A172 (cell line): ENCODE data around the gene JPH3. TPM values are rescaled to one million over a fixed set of nuclear protein-coding genes. Genes with fewer than 3 reads are reported as not detected.
"Not testable (repeated sequence)": the region's sequence is repeated elsewhere in the genome, so short reads cannot be mapped to it uniquely, and the experiment has no call there.

Source experiments
- DNase-seq: peaks from one replicate; pipeline ENCODE4 v3.0.0-alpha.2; 2015; ENCODE audit warnings: low spot score
- total RNA-seq: library from RNA; depleted of rRNA; stranded (reverse); fragments of >200 nt; shearing (Covaris generic); gene quantifications from 2 replicates; pipeline ENCODE4 v1.2.3, GENCODE V29; 2014

Gene JPH3
- total RNA-seq, 1 experiment from 2014 or later: 9.1 TPM

- DNase-seq: no peak
Measured at GRCh38 chr16:87713451-87714229, 111.3 kb downstream of the JPH3 start.

DNA sequence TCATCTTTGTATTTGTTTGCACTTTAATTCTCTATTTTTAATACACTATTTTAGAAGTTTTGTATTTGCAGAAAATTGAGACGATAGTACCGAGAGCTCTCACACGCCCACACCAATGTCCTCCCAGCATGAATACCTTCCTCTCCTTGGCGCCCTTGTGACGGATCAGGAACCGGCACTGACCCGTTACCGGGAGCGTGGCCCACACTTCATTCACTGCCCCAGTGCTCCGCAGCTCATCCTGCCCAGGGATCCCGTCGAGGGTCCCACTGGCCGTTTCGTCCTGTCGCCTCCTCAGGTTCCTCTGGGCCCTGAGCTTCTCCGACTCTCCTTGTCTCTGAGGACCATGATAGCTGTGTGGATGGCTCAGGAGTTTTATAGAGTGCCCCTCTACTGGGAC, 112.9 kb downstream of the JPH3 start:
- no peak for DNase-seq

DNA sequence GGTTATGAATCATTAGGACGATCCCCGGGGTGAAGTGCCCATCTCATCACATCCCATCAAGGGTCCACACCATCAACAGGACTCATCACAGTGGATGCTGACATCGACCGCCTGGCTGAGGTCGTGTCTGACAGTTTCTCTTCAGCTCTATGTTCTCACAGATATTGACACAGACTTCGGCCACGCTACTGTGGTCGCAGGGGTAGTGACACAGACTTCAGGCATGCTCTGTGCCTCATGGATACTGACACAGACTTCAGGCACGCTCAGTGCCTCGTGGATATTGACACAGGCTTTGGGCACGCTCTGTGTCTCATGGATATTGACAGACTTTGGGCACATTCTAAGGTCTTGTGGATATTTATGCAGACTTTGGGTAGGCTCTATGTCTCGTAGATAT, 113.3 kb downstream of the JPH3 start:
- no peak for DNase-seq

GRCh38 chr16:87718831-87719230, 116.5 kb downstream of the JPH3 start:
- DNase-seq: not testable (repeated sequence)

DNA sequence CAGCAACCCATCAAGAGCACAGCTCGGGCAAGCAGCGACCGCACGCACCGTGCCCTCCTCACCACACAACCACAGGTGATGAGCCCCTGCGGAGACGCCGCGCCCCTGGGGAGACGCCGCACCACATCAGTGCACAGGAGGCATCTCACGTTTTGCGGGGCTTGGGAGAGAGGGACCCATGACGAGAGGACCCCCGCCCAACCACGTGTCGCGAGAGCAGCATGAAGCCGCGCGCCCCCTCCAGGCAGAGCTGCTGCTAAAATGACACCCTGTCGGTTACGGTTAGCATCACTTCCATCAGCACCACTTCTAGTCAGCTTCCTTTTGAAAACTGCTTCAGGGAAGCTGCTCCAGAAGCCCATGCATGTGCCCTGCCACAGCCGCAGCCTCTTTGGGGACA, 118.1 kb downstream of the JPH3 start:
- DNase-seq: no peak

DNA sequence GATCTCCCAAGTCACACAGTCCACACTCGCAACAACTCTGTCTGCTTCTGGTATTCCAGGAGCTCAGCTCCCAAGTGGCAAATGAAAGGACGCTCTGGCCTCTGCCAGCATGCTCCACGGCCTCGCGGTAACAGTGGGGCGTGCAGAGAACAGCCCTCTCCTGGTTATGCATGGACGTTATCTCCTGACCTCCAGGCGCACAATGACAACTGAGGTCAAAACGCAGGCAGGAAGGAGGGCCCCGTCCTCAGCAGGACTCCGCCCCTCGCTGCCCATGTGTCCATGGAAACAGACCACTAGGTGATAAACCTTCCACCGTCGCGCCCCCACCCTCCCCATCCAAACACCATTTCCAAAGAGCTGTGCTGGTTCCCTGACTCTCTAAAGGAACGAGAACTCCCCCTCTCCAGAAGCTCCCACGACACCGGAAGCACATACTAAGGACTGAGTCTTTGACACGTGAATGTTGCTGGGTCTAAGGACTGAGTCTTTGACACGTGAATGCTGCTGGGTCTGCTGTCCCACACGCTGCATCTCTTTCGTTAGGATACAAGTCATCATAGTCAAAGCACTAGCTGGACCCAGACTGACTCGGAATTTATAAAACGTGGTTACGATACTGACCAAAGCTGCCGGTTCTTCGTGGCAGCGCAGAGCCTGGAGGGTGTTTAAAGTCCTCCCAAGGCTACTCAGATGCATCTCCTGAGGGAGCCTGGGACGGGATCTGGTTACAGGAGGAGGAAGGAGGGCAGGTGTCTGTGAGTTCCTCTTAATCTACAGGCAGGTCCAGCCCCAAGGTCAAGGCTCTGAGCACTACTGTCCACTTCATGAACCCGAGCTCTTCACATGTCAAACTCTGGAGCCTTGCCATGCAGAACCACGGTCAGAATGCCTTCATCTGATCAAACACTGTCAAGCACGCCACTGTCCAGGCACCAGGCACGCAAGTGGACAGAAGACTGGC, 119.6 kb downstream of the JPH3 start:
- no peak for DNase-seq

DNA sequence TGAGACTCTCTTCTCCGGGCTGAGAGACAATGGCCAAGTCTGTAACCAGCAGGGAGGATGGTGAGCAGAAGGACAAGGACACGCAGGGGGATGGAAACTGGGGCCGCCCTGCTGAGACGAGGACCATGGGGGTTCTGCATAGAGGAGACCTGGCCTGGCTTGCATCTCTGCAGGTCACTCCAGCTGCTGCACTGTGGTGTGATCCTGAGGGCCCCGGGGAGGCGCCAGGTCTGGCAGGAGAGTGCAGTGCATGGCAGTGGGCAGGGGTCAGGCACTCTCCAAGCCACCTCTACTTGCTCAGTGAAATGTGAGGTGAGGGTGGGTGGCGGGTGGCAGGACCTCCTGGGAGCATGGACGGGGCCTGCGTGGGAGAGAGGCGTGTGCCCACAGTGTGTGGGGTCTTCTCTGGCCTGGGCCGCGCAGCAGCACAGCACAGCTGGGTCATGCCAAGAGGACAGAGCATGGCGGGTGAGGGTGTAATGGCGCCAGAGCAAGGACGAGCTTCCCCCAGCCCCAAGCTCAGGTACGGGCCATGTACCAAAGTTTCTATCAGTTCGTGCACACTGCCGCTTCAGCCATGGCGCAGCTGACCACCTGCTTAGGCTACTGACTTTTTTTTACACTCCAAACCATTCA, 120.4 kb downstream of the JPH3 start:
- DNase-seq: no peak

GRCh38 chr16:87723226-87723623, 120.9 kb downstream of the JPH3 start:
- DNase-seq: peak; percentile 94

DNA sequence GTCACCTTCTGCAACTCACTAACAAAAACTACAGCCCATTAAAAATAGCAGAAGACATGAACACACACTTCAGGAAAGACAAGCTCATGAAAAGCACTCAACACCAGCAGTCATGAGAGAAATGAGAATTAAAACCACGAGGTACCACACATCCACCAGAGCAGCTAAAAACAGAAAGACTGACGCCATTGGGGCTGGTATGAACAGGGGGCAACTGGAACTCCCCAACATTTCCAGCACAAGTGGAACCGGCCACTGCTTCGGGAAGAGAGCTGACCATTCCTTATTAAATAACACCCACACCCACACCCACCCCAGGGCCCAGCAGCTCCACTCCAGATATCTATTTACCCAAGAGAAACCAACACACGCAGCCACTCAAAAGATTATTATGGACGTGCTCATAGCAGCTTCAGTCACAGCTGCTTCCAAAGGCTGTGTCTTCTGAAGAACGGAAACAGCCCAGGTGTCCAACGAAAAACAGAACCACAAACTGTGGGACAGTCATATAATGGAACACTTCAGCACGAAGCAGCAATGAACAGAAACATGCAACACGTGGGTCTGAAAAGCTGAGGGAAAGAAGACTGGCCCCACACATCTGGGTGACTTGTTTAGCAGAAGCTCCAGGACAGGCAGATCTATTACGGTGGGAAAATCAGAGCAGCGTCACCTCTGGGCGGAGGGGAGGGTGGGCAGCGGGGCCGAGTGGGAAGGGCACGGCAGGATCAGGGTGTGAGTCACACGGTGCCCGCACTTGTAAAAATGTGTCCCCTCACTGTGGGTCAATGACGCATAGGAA, 122.4 kb downstream of the JPH3 start:
- peak; percentile 89 for DNase-seq

DNA sequence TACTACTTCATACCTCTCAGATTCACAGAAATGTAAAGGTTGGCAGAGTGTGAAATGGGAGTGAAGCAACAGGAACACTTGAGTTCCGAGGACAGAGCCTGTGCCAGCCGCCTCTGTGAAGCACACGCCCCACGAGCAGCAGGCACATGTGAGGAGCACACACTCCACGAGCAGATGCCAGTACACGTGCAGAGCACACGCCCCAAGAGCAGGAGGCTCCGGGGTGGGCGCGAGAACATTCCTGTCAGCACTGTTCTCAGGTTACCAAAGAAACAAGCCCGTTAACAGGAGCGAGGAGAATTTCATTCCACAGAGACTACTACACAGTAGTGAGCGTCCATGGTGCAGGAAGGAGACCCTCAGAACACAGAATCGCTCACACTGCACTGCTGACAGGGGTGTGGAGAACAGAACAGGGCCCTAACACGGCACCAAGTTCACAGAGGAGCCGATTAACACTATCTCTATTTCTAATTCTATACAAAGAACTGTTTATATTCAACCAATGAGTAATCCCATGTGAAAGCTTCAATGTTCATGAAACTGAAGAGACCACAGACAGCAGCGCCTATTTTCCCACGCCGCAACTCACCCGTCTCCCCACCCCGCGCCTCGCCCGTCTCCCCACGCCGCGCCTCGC, 123.4 kb downstream of the JPH3 start:
- DNase-seq: peak; percentile 78

- not testable (repeated sequence) for DNase-seq
Measured at GRCh38 chr16:87726577-87726976, 124.3 kb downstream of the JPH3 start.

DNA sequence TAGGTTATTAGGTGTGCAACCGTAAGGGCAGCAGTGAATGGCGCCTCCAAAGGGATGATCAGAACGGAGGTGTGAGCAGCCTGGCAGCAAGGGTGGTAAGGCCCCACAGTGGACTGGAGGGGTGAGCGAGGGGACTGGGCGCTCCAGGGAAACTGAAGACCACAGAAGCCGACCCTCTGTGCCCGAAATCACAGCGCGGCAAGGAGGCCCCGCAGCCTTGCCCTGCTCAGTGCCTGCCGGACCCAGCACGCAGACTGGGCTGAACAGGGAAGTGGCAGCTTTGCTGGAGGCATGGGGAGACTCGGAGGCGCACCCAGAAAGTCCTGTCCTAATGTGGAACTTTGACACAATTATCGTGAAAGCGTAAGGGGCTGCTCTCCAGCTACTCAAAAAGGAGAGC, 125.0 kb downstream of the JPH3 start:
- no peak for DNase-seq

GRCh38 chr16:87728026-87728425, 125.7 kb downstream of the JPH3 start:
- peak; percentile 86 for DNase-seq

DNA sequence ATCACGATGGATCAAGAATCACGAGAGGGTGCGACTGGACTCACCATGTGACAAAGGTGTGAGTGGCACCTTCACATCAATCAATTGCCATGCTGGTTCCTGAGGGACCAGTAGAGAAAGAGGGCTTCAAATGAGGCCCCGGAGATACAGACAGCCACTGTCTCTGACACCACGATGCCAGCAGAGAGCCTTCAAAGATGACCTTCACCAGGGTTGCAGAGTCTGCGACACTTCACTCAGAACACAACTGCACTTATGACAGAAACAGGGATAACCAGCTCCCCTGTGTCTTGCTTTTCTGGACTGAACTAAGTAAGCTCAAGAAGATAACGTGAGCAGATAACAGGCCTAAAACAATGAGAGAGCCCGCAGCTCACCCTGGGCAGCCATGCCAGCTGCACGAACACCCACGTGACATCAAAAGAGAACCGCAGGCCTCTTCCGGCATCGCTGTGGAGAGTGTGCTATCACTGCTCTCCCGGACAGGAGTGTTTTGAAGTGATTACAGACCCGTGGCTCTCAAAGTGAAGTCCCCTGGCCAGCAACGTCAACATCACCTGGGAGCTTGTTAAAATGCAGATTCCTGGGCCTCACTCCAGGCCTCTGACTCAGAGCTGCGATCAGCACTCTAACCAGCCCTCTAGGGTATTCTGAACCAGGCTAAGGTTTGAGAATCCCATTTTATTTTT, 127.1 kb downstream of the JPH3 start:
- no peak for DNase-seq

GRCh38 chr16:87731607-87732006, 129.3 kb downstream of the JPH3 start:
- no peak for DNase-seq

DNA sequence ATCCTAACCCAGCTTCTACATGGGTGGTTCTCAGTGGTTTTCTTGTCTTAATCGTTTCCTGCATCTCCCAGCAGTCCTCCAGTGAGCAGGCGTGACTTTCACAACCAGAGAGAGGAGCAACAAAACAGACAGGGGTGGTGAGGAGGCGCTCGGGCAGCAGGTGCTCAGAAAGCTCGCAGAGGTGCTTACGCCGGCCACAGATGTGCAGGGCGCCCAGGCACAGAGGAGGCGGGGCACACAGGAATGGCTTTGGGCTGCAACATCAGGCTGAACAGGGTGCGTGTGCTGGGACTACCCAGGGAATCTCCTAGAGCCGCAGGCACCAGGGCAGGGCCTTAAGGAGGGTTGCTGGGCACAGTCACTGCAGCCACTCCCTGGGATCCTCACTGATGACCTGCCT, 130.9 kb downstream of the JPH3 start:
- no peak for DNase-seq

DNA sequence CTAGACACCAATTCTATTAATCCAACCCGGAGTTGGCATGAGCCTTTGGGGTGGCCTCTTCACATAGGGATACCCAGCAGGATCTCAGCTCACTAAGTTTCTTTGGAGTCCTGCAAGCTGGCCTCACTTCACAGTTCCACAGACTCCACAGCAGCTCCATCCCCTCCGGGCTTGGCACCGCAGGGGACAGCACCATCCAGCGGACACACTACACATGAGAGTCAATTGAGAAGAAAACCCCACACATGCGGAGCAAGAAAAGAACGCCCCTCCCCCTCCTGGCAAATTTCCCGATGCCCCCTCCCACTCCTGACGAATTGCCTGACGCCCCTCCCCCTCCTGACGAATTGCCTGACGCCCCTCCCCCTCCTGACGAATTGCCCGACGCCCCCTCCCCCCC, 132.3 kb downstream of the JPH3 start:
- no peak for DNase-seq

DNA sequence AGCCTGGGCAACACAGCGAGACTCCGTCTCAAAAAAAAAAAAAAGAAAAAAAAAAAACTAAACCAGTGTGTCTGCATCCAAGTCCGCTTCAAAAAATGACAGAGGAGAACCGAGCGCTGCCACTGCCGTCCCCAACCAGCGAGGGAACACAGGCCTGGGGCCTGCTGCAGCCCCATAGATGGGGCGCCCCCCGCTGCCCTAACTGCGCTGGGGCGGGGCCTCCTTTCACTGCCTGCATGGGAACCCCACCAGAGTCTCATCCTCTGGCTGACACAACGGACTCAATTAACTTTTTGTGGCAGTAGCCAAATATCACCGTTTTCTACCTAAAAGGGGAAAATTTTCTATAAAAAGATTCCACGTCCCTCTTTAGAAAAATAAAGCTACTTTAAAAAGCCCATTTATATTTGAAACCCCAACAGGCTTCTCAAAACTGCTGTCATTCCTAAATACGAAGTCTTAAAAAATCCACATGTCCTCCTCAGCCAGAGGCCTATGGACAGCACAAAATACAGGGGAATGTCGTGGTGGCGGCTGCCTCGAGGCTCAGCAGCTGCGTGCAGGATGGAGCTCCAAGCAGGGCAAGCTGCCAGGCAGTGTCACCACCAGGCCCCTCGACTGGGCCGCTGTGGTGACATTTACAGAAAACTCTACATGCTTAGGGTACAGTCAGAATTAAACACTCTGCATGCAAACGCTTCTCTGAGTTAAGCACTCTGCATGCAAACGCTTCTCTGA, 133.1 kb downstream of the JPH3 start:
- DNase-seq: no peak

DNA sequence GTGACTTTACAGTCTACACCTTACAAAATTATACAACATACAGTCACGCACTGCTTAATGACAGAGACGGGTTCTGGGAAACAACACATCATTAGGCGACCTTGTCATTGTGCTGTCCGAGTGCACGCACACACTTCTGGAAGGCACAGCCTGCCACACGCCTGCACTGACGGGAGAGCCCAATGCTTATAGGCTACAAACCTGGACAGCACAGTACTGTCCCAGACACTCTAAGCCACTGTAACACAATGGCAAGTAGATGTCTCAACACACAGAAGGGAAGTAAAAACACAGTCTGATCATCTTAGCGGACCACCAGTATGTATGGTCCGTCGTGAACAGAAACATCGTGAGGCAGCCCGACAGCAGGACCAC, 133.7 kb downstream of the JPH3 start:
- no peak for DNase-seq

DNA sequence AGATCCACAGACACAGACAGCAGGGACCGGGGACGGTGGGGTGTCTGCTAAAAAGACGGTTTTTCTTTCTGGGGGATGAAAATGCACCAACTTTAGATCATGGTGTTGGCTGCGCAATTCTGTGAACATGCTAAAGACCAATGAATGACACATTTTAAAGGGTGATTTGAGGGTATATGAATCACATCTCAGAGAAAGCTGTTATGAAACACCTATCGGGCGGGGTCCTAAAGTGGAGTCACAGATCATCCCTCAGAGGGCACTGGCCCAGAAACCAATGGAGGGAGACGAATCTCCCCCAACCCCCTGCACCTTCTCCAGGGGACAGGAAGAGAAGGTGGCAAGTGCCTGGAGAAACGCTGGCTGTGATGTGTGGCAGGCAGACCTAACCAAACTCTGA, 137.5 kb downstream of the JPH3 start:
- no peak for DNase-seq
